ENCODE measurements around the gene LHFPL6. TPM values are rescaled to one million over a fixed set of nuclear protein-coding genes. Genes with fewer than 3 reads are reported as not detected.

Gene LHFPL6
- total RNA-seq, 1 experiment from 2014 or later = 3.6 TPM

GRCh38 chr13:39385621-39386231 lies 217.3 kb downstream of the LHFPL6 start:
- POLR2A ChIA-PET = no interaction called here
- Mint-ChIP-seq H3K4me3 (ENCODE audit: unreplicated experiment) (no peak overlapping the region), H3K27ac (ENCODE audit: unreplicated experiment) (no peak overlapping the region), H3K9me3 (ENCODE audit: unreplicated experiment) (no peaks in the 10 kb centered on the region), H3K4me1 (ENCODE audit: low read depth, unreplicated experiment) (no peaks in the 10 kb centered on the region), H3K36me3 (ENCODE audit: insufficient read depth, unreplicated experiment) (no peaks in the 10 kb centered on the region), H3K27me3 (ENCODE audit: insufficient read depth, unreplicated experiment) (peaks cover 13% of the 10 kb centered on the region)
- Histone ChIP-seq H3K9me3 (no peaks in the 10 kb centered on the region), H3K36me3 (ENCODE audit: control insufficient read depth, insufficient read depth, low read length) (no peaks in the 10 kb centered on the region), H3K4me1 (no peaks in the 10 kb centered on the region), H3K27me3 (replicated peaks; ENCODE audit: control insufficient read depth, insufficient read depth, low read length) (no peaks in the 10 kb centered on the region), H3K4me3 (ENCODE audit: low read depth, low read length) (no peak overlapping the region)
- TF ChIP-seq CTCF (IDR thresholded peaks at IDR 0.05; ENCODE audit: insufficient read depth in 1 of 2, low read depth in 1 of 2, low read length in 1 of 2, severe bottlenecking in 1 of 2, unreplicated experiment in 1 of 2) = no peak
- CTCF ChIA-PET = no interaction called here
- intact Hi-C loops (cut with micrococcal nuclease; ENCODE audit: unreplicated experiment) = no loop called here
- no peak for DNase-seq
- BruUV-seq (replicated peaks) = no TSS peak

- Mint-ChIP-seq H3K4me1 (ENCODE audit: low read depth, unreplicated experiment) (no peaks in the 10 kb centered on the region), H3K4me3 (ENCODE audit: unreplicated experiment) (no peak overlapping the region), H3K27me3 (ENCODE audit: insufficient read depth, unreplicated experiment) (peaks cover 10% of the 10 kb centered on the region), H3K9me3 (ENCODE audit: unreplicated experiment) (no peaks in the 10 kb centered on the region), H3K36me3 (ENCODE audit: insufficient read depth, unreplicated experiment) (no peaks in the 10 kb centered on the region), H3K27ac (ENCODE audit: unreplicated experiment) (no peak overlapping the region)
- TF ChIP-seq CTCF (IDR thresholded peaks at IDR 0.05; ENCODE audit: insufficient read depth in 1 of 2, low read depth in 1 of 2, low read length in 1 of 2, severe bottlenecking in 1 of 2, unreplicated experiment in 1 of 2) = no peak
- ChIA-PET POLR2A (no interaction called here), CTCF (no interaction called here)
- intact Hi-C loops (cut with micrococcal nuclease; ENCODE audit: unreplicated experiment) = no loop called here
- Histone ChIP-seq H3K4me3 (ENCODE audit: low read depth, low read length) (no peak overlapping the region), H3K27me3 (replicated peaks; ENCODE audit: control insufficient read depth, insufficient read depth, low read length) (no peaks in the 10 kb centered on the region), H3K4me1 (no peaks in the 10 kb centered on the region), H3K9me3 (no peaks in the 10 kb centered on the region), H3K36me3 (ENCODE audit: control insufficient read depth, insufficient read depth, low read length) (no peaks in the 10 kb centered on the region)
- no TSS peak for BruUV-seq (replicated peaks)
- DNase-seq = no peak
Observed at GRCh38 chr13:39385154-39385553, 217.8 kb downstream of the LHFPL6 start.

- BruUV-seq (replicated peaks) = no TSS peak
- H3K4me1 Mint-ChIP-seq (ENCODE audit: low read depth, unreplicated experiment) = no peaks in the 10 kb centered on the region
Observed at GRCh38 chr13:39381456-39381855, 221.5 kb downstream of the LHFPL6 start.

More at GRCh38 chr13:39381456-39381855, 221.5 kb downstream of the LHFPL6 start:
- H3K9me3 ChIP-seq = no peaks in the 10 kb centered on the region
- no peak overlapping the region for H3K4me3 ChIP-seq (ENCODE audit: low read depth, low read length)
- H3K9me3 Mint-ChIP-seq (ENCODE audit: unreplicated experiment) = no peaks in the 10 kb centered on the region
- H3K27me3 Mint-ChIP-seq (ENCODE audit: insufficient read depth, unreplicated experiment) = peaks cover 10% of the 10 kb centered on the region
- H3K4me3 Mint-ChIP-seq (ENCODE audit: unreplicated experiment) = no peak overlapping the region
- no peaks in the 10 kb centered on the region for H3K27me3 ChIP-seq (replicated peaks; ENCODE audit: control insufficient read depth, insufficient read depth, low read length)
- H3K4me1 ChIP-seq = no peaks in the 10 kb centered on the region
- TF ChIP-seq CTCF (IDR thresholded peaks at IDR 0.05; ENCODE audit: insufficient read depth in 1 of 2, low read depth in 1 of 2, low read length in 1 of 2, severe bottlenecking in 1 of 2, unreplicated experiment in 1 of 2) = no peak
- intact Hi-C loops (cut with micrococcal nuclease; ENCODE audit: unreplicated experiment) = no loop called here
- POLR2A ChIA-PET = no interaction called here
- no peak overlapping the region for H3K27ac Mint-ChIP-seq (ENCODE audit: unreplicated experiment)
- no peak for DNase-seq
- no peaks in the 10 kb centered on the region for H3K36me3 Mint-ChIP-seq (ENCODE audit: insufficient read depth, unreplicated experiment)
- CTCF ChIA-PET = no interaction called here
- H3K36me3 ChIP-seq (ENCODE audit: control insufficient read depth, insufficient read depth, low read length) = no peaks in the 10 kb centered on the region
